DMS153 (cell line): ENCODE measurements around the gene AGPAT4.

Experiments used
- DNase-seq: peaks from one replicate; lab custom pipeline; 2025; lab: John Stamatoyannopoulos, UW

AGPAT4 gene

GRCh38 chr6:161110028-161110779, 163.7 kb downstream of the AGPAT4 start:
- DNase-seq, result no peak

- DNase-seq, result no peak
Observed at GRCh38 chr6:161109366-161109765, 164.5 kb downstream of the AGPAT4 start.

GRCh38 chr6:161108916-161109315, 164.9 kb downstream of the AGPAT4 start:
- no peak for DNase-seq

- no peak for DNase-seq
Observed at GRCh38 chr6:161107779-161108730, 165.8 kb downstream of the AGPAT4 start.

- no peak for DNase-seq
Observed at GRCh38 chr6:161105408-161105807, 168.5 kb downstream of the AGPAT4 start.

- DNase-seq, result no peak
Observed at GRCh38 chr6:161104966-161105365, 168.9 kb downstream of the AGPAT4 start.

- no peak for DNase-seq
Observed at GRCh38 chr6:161103475-161103874, 170.4 kb downstream of the AGPAT4 start.

- no peak for DNase-seq
Observed at GRCh38 chr6:161101517-161101916, 172.3 kb downstream of the AGPAT4 start.

- DNase-seq, result no peak
Observed at GRCh38 chr6:161100072-161100471, 173.8 kb downstream of the AGPAT4 start.

GRCh38 chr6:161095916-161096315, 177.9 kb downstream of the AGPAT4 start:
- no peak for DNase-seq

GRCh38 chr6:161094955-161095354, 178.9 kb downstream of the AGPAT4 start:
- no peak for DNase-seq

- no peak for DNase-seq
Observed at GRCh38 chr6:161091972-161092701, 181.7 kb downstream of the AGPAT4 start.

GRCh38 chr6:161091151-161091550, 182.7 kb downstream of the AGPAT4 start:
- DNase-seq, result no peak

- no peak for DNase-seq
Observed at GRCh38 chr6:161088676-161089328, 185.1 kb downstream of the AGPAT4 start.

GRCh38 chr6:161085246-161085645, 188.6 kb downstream of the AGPAT4 start:
- no peak for DNase-seq

- no peak for DNase-seq
Observed at GRCh38 chr6:161082215-161082614, 191.6 kb downstream of the AGPAT4 start.

GRCh38 chr6:161080263-161080970, 193.4 kb downstream of the AGPAT4 start:
- DNase-seq, result no peak
